Glomerular visceral epithelial cell (primary cell): ENCODE measurements around the gene RUNDC1.
"Not testable (repeated sequence)": the region's sequence is repeated elsewhere in the genome, so short reads cannot be mapped to it uniquely, and the experiment has no call there.

Experiments
- DNase-seq: peaks from one replicate; pipeline ENCODE4 v3.0.0-alpha.2; 2016; ENCODE audit errors: extremely low spot score

The RUNDC1 gene

DNA sequence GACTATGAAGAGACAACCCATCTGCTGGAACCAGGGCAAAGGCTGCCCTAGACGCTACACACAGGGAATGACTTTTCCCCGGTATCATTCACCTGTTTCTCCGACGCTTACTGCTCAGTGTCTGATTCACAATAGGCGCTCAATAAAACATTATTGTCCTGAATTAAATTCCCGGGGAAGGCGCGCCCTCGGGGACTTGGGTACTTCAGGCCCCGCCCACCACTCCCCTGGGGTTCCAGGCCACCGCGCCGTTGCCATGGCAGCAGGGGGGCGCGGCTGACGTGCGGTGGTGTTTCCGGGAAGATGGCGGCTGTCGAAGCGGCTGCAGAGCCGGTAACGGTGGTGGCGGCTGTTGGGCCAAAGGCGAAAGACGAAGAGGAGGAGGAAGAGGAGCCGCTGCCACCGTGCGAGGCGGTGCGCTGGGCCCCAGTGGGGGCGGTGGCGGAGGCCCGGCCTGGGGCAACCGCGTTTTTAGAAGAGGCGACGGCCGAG, at the start of gene RUNDC1:
Gene RUNDC1, plus strand, starts transcription at position 292 of the 492 bp plus-strand sequence. Its CDS starts 12 bp downstream, at position 304.
- DNase-seq: peak; percentile 91

GRCh38 chr17:42937712-42938596, 42.4 kb upstream of the RUNDC1 start:
- peak; percentile 59 for DNase-seq

GRCh38 chr17:42944211-42944610, 36.2 kb upstream of the RUNDC1 start:
- DNase-seq: no peak

DNA sequence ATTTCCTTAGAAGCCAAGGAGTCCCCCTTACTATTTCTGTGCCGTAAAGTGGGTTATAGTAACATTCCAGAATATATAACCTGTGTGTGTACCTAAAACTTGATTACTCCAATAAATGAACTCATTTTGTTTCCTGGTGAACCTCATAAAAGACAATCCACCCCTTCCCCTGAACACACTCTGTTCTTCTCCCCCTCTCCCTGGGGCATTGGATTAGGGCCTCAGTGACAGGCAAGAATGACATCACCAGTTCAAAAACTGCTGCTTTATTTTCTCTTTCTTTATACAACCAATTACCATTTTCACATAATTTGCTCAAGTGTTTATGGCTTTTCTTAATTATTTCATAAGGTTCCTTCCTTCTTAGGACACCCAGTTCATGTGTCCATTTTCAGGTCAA, 33.6 kb upstream of the RUNDC1 start:
- DNase-seq: no peak

- no peak for DNase-seq
Measured at GRCh38 chr17:42950044-42950783, 30.2 kb upstream of the RUNDC1 start.

GRCh38 chr17:42953669-42954068, 26.7 kb upstream of the RUNDC1 start:
- DNase-seq: no peak

DNA sequence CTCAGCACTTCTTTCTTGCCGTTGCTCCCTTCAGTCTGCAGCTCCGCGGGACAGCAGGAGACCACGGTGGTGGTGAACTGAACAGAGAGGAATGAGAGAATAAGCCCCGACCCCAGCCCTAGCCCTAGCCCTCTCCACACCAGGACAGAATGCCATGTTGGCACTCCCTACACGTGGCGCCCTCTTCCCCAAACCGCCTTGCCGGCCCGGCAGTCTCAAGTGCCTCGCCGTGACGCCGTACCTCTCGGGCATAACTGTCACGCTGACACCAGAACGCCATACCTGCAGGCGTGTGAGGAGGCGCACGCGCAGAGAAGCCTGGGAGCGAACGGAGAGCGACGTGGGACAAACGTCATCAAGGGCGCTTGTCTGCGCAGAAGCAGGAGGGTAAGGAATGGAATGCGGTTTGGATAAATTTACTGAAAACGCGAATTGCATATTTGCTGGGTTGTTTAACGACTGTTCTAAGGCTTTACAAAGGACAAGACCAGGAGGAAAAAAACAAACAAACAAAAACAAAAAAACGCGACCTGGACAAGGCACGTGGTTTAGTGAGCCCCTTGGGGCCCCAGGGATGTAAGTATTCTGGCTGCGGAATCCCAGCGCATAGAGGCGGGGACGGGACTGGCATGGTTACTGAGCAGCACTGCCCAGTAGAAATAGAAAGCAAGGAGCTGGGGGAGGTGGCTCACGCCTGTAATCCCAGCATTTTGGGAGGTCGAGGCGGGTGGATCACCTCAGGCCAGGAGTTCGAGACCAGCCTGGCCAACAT, 16.0 kb upstream of the RUNDC1 start, which contains the start of gene AARSD1:
Gene AARSD1, minus strand, starts transcription at position 294 of the 772 bp plus-strand sequence. Its CDS starts 14 bp downstream, at position 280.
- peak; percentile 87 for DNase-seq

DNA sequence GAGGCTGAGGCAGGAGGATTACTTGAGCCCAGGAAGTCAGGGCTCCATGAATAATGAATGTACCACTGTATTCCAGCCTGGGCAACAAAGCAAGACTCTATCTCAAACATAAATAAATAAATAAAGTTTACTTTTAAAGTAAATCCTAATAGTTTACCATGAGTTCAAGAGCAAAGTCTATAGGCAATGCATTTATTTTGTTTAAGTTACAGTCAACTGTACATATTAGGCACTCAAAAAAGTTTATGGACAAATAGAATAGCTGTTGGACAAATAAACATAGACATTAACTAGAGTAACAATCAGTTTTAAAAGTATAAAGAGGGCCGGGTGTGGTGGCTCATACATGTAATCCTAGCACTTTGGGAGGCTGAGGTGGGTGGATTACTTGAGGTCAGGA, 12.4 kb upstream of the RUNDC1 start:
- no peak for DNase-seq

DNA sequence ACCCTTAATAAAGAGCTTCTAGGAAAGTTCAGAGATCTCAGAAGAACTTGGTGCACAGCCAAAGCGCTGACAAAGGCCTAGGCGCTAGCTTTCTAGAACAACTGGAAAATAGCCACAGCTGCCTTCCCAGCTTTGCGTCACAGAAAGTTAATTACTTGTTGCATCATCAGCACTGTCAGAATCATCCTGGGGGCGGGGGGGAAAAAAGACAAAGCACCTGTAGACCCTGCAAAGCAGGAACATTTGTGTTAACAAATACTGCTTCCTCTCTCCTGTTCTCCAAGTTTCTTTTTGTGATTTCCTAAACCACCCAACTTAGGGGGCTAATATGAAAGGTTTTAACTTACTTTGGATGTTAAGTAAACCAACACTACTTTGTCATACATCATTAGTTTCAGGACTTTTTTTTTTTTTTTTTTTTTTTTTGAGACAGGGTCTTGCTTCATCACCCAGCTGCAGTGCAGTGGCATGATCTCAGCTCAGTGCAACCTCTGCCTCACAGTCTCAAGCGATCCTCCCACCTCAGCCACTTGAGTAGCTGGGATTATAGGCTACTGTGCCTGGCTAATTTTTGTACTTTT, 11.3 kb upstream of the RUNDC1 start:
- peak; percentile 49 for DNase-seq

- no peak for DNase-seq
Measured at GRCh38 chr17:42971589-42971988, 8.8 kb upstream of the RUNDC1 start.

DNA sequence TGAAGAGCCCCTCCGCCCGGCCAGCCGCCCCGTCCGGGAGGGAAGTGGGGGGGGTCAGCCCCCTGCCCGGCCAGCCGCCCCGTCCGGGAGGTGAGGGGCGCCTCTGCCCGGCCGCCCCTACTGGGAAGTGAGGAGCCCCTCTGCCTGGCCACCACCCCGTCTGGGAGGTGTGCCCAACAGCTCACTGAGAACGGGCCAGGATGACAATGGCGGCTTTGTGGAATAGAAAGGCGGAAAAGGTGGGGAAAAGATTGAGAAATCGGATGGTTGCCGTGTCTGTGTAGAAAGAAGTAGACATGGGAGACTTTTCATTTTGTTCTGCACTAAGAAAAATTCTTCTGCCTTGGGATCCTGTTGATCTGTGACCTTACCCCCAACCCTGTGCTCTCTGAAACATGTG, 7.0 kb upstream of the RUNDC1 start:
- not testable (repeated sequence) for DNase-seq

DNA sequence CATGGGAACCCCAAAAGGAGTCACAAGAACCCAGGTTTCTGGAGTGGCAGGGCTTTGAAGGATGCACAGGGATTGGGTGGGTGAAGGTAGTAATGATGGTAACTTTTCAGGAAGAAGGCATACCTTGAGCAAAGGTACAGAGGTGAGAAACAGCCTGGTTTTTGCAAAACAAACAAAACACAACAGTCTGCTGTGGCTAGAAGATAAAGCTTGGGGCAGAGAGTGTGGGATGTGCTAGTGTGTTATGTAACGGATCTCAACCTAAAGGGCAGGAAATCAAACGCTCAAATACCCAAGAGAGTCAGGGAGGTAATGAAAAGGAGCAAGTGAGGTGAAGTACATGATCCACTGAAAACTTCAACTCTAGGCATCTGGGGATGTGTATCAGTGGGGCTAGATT, 5.1 kb upstream of the RUNDC1 start:
- DNase-seq: no peak

- DNase-seq: not testable (repeated sequence)
Measured at GRCh38 chr17:42975701-42976100, 4.7 kb upstream of the RUNDC1 start.

- peak; percentile 62 for DNase-seq
Measured at GRCh38 chr17:42979511-42980273, 673 bp upstream of the RUNDC1 start, which contains the start of gene PTGES3L. PTGES3L (minus strand) TSS chr17:42980080; CDS start chr17:42980053, 27 bp downstream.

GRCh38 chr17:42980766-42981397, 517 bp downstream of the RUNDC1 start:
- DNase-seq: peak; percentile 61

- DNase-seq: no peak
Measured at GRCh38 chr17:42982266-42982665, 1.9 kb downstream of the RUNDC1 start.

DNA sequence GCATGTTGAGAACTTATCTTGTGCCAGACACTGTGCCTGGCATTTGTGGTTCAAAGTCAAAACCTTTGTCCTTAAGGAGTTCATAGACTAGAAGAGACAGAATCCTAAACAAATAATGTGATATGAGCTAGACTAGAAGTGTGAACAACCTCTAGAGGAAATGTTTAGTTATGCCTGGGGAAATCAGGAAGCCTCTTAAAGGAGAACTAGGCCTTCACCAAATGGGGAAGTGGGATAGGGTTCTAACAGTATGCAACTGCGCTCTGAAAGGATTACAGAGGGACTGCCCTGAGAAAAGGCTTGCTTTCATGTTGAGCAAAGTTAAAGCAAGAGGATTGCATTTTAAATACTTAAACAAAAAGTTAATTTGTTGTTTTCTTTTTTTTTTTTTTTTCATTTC, 4.9 kb downstream of the RUNDC1 start:
- DNase-seq: no peak

- no peak for DNase-seq
Measured at GRCh38 chr17:42989141-42989540, 8.8 kb downstream of the RUNDC1 start.

GRCh38 chr17:42989726-42990652, 9.6 kb downstream of the RUNDC1 start:
- DNase-seq: no peak
